Tibial artery (tissue), 4 donors: ENCODE data around the gene PPM1J.

Experiments used
- DNase-seq, 2 donors: peaks; one replicate each; pipeline ENCODE4 v3.0.0-alpha.2; 2019
- H3K27ac ChIP-seq, 2 donors: fragments of 200-600 bp; sonication (generic) in 1 of 2; 1 replicate in 1 of 2; 2 replicates in 1 of 2; pipeline ENCODE4 v1.5.1; 2018 to 2019; ENCODE audit warnings: mild to moderate bottlenecking in 1 of 2
- H3K27me3 ChIP-seq, 2 donors: fragments of 200-600 bp; sonication (generic) in 1 of 2; one replicate each; pipeline versions ENCODE4 v1.5.1 to v1.6.0; 2016 to 2019
- H3K36me3 ChIP-seq, 3 donors: fragments of 200-600 bp; sonication (generic) in 2 of 3; one replicate each; pipeline ENCODE4 v1.5.1; 2016 to 2019; ENCODE audit warnings: mild to moderate bottlenecking in 2 of 3
- H3K4me1 ChIP-seq, 4 donors: fragments of 200-600 bp; sonication (generic) in 2 of 4; 1 replicate in 3 of 4; 2 replicates in 1 of 4; pipeline ENCODE4 v1.5.1; 2016 to 2019
- H3K4me3 ChIP-seq, 2 donors: fragments of 200-600 bp; sonication (generic) in 1 of 2; 1 replicate in 1 of 2; 2 replicates in 1 of 2; pipeline ENCODE4 v1.5.1; 2018 to 2019; ENCODE audit warnings: mild to moderate bottlenecking in 2 of 2
- H3K9me3 ChIP-seq, 3 donors: fragments of 200-600 bp; sonication (generic) in 1 of 3; one replicate each; pipeline ENCODE4 v1.5.1; 2016 to 2019
- intact Hi-C: fragments of 100-400 bp; cut with DNase I; formaldehyde crosslinking; loops from one replicate; pipeline ENCODE4 v1.15.0; 2023; ENCODE audit warnings: low total_unique reads
- TF ChIP-seq, protein P1 (sequence below), 2 experiments: fragments of 200-600 bp in 1 of 2; fragments of 450-650 bp in 1 of 2; IDR thresholded peaks; one replicate each; pipeline ENCODE4 v1.5.1; 2017 to 2019; ENCODE audit warnings: antibody characterized with exemption in 2 of 2, mild to moderate bottlenecking in 1 of 2, moderate library complexity in 1 of 2

The PPM1J gene

GRCh38 chr1:112706505-112707220, 8.5 kb downstream of the PPM1J start, which contains the start of gene RHOC:
Gene RHOC, minus strand, starts transcription at chr1:112707127. Its CDS starts 3,328 bp downstream, at chr1:112703799.
- H3K27me3 ChIP-seq: no peaks in the 10 kb centered on the region
- H3K4me1 ChIP-seq: peaks cover 0 to 51% (median 40%) of the 10 kb centered on the region in 4 donors
- peaks cover 10 to 23% (median 20%) of the 10 kb centered on the region in 3 donors for H3K36me3 ChIP-seq
- H3K4me3 ChIP-seq: peak within 1 kb of the TSS; percentile 78 to 96
- H3K27ac ChIP-seq: peak within 1 kb of the TSS; percentile 96 to 99
- intact Hi-C loops: loop anchor here (2.0 to 5.0 kb wide), 2 partner anchors 88 to 314 kb away; partner anchors contain the start of genes CAPZA1 and ST7L
- H3K9me3 ChIP-seq: no peaks in the 10 kb centered on the region
- peak; percentile 60 to 84 for DNase-seq
- TF ChIP-seq, protein P1, sequence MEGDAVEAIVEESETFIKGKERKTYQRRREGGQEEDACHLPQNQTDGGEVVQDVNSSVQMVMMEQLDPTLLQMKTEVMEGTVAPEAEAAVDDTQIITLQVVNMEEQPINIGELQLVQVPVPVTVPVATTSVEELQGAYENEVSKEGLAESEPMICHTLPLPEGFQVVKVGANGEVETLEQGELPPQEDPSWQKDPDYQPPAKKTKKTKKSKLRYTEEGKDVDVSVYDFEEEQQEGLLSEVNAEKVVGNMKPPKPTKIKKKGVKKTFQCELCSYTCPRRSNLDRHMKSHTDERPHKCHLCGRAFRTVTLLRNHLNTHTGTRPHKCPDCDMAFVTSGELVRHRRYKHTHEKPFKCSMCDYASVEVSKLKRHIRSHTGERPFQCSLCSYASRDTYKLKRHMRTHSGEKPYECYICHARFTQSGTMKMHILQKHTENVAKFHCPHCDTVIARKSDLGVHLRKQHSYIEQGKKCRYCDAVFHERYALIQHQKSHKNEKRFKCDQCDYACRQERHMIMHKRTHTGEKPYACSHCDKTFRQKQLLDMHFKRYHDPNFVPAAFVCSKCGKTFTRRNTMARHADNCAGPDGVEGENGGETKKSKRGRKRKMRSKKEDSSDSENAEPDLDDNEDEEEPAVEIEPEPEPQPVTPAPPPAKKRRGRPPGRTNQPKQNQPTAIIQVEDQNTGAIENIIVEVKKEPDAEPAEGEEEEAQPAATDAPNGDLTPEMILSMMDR (IDR thresholded peaks at IDR 0.05): no peak

DNA sequence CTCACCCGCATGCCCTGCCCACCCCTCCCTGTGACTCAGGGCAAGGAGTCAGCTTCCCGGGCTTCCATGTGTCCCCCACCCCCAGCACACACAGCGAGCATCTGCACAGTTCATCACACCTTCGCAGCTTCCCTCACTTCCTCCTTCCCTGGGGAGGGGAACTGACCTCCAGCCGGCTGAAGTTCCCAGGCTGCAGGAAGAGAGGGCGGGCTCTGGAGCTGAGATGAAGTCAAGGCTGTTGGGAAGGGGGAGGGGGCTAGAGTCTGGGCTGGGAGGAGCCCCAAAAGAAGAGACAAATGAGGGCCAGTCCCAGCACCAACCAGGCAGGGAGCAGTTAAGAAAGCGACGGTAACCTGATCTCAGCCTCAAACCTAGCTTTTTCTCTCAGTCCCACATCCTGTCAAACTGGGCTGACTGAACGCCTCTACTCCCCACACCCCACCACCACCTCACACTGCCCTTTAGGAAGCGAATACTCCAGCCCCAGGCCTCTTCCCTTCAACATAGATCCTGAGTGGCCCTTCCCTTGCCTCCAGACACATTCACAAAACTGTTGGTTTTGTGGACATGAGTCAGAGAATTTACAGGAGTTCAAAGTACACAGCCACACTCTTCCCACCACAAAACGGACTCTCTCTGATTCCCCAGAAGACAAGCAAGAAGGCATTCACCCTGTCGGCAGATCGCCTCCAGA, 10.1 kb downstream of the PPM1J start:
- Histone ChIP-seq H3K27me3 (no peaks in the 10 kb centered on the region), H3K36me3 (peaks cover 10 to 32% (median 28%) of the 10 kb centered on the region in 3 donors), H3K9me3 (no peaks in the 10 kb centered on the region), H3K4me1 (peaks cover 11 to 67% (median 56%) of the 10 kb centered on the region in 4 donors), H3K27ac (peak overlapping the region; percentile 96 to 99), H3K4me3 (peak overlapping the region; percentile 78 to 96)
- TF ChIP-seq, protein P1 (IDR thresholded peaks at IDR 0.05): no peak
- peak; percentile 93 to 96 for DNase-seq
- intact Hi-C loops: loop anchor here (5.0 kb wide), 1 partner anchor 313 kb away; no protein-coding TSS in a partner anchor

DNA sequence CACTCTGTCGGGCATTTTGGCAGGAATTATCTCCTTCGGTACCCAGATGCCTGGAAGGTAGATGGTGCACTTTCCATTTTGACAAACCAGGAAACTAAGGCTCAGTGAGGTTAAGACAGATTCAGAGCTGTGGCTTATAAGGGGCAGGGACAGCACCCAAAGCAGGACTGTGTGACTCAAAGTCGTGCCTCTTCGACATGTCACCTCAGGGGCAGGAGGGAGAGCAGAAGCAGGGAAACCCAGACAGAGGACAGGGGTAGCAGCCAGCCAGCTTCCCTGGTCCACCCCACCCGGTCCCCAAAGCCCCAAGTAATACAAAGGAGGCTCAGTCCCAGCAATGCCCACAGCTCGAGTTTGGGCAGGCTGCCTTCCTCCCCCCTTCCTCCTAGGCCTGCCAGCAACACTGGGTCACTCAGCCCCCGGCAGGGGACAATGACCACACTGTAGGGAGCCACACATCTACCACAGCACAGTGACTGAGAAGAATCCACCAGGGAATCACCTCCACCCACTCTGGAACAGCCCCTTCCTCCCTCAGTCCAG, 10.7 kb downstream of the PPM1J start:
- H3K4me1 ChIP-seq: peaks cover 16 to 73% (median 61%) of the 10 kb centered on the region in 4 donors
- no peak for DNase-seq
- no peaks in the 10 kb centered on the region for H3K9me3 ChIP-seq
- H3K27ac ChIP-seq: peak overlapping the region; percentile 96 to 99
- TF ChIP-seq, protein P1 (IDR thresholded peaks at IDR 0.05): no peak
- intact Hi-C loops: no loop called here
- H3K36me3 ChIP-seq: peaks cover 10 to 38% (median 34%) of the 10 kb centered on the region in 3 donors
- H3K27me3 ChIP-seq: no peaks in the 10 kb centered on the region
- H3K4me3 ChIP-seq: peak overlapping the region; percentile 78 to 96

DNA sequence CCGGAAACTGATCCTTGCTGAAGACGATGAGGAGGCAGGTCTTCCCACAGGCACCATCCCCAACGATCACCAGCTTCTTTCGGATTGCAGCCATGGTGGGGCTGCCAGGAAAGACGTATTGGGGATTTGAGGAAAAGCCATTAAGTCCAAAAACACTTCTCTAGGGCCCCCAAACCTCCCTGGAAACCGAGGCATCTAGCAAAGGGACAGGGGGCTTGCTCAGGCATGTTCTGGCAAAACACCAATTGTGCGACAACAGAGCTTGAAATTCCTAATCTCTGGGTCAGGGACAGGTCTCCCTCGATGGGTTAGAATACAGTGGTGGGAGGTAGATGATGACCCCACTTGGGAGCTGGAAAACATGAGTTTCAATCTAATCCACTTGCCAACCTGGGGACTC, 11.4 kb downstream of the PPM1J start:
- DNase-seq: no peak
- Histone ChIP-seq H3K9me3 (no peaks in the 10 kb centered on the region), H3K4me1 (peaks cover 16 to 78% (median 65%) of the 10 kb centered on the region in 4 donors), H3K27ac (peak overlapping the region; percentile 96 to 99), H3K36me3 (peaks cover 10 to 43% (median 40%) of the 10 kb centered on the region in 3 donors), H3K4me3 (no peak overlapping the region), H3K27me3 (no peaks in the 10 kb centered on the region)
- TF ChIP-seq, protein P1 (IDR thresholded peaks at IDR 0.05): no peak
- intact Hi-C loops: no loop called here

DNA sequence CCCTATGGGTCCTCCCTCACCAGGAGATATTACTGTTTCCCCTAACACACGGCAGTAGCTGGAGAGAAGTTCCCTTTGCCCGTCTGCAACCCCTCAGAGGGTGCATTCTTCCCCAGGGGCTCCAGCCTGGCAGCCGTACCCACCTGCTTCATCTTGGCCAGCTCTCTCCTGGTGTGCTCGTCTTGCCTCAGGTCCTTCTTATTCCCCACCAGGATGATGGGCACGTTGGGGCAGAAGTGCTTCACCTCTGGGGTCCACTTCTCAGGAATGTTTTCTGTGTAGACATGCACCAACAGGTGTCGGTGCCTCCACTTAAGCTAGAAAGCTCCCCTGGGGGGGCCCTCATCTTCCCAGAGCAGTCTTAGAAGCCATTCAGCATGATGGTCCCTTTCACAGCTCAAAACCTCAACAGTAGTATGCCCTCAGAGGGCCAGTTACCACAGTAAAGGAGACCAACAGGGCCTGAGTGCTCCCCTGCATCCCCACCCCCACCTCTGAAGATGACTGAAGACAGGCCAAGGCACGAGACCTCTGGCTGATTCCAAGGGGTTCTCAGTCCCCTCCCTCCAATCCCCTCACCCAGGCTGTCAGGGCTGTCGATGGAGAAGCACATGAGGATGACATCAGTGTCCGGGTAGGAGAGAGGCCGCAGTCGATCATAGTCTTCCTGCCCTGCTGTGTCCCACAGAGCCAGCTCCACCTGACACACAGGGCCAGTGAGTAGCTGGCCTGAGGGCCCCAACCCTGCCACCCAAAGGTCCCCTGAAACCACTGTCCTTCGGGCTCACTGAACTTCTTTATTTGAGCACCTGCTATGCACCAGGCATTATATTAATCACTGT, 12.5 kb downstream of the PPM1J start:
- Histone ChIP-seq H3K27me3 (no peaks in the 10 kb centered on the region), H3K4me1 (peaks cover 16 to 75% (median 62%) of the 10 kb centered on the region in 4 donors), H3K4me3 (no peak overlapping the region), H3K9me3 (no peaks in the 10 kb centered on the region), H3K36me3 (peaks cover 10 to 54% (median 50%) of the 10 kb centered on the region in 3 donors), H3K27ac (peak overlapping the region; percentile 88 to 99)
- intact Hi-C loops: no loop called here
- peak in 1 of 2 donors; percentile 10 for DNase-seq
- TF ChIP-seq, protein P1 (IDR thresholded peaks at IDR 0.05): no peak
